NCI-H1694 treated with DMSO at 0.1 percent for 48 hours (cell line): ENCODE measurements around the gene ARFRP1.

Experiments
- DNase-seq: peaks from one replicate; lab custom pipeline; 2025; lab: John Stamatoyannopoulos, UW

ARFRP1 gene

DNA sequence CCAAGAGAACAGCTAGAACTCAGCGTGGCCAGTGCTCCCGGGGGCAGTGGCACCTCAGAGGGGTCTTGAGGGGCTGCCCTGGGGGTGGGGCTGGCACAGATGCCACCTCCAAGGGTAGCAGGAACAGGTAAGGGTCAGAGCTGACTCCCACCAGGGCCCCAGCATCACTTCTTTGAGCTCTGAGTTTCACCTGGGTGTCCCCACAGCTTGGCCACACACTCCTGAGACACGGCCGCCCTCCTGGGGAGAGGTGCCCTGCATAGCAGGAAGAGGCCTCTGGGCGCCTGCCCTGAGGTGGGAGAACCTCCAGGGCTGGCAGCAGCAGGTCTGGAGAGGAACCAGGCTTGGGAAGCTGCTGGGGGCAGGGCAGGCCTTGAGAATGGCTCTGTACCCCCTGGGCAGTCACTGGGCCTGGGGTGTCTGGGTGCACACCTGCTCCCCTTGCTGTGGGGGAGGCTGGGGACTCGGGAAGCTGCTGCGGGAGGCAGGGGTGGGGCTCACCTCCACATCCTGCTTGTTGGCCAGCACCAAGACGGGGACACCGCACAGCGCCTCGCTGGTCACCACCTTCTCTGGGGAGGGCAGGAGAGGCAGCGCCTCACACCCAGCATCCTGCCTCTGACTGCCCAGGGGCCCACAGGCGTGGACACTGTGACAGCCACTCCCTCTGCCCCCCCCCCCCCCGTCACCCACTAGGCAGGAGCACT is 6.3 kb downstream of the ARFRP1 start:
- no peak for DNase-seq

DNA sequence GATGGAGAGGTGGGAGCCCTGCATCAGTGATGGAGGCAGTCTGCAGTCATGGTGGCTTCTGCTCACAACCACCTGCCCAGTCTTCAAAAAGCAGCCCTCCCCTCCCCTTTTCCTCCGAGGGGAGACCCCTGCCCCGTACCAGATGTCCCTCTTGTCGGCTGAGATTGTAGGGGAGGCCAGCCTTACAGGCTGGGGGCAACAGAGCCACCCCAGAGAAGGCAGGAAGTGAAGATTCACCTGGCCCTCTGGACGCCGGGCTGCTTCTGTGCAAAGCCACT is 6.8 kb downstream of the ARFRP1 start:
- DNase-seq = no peak

DNA sequence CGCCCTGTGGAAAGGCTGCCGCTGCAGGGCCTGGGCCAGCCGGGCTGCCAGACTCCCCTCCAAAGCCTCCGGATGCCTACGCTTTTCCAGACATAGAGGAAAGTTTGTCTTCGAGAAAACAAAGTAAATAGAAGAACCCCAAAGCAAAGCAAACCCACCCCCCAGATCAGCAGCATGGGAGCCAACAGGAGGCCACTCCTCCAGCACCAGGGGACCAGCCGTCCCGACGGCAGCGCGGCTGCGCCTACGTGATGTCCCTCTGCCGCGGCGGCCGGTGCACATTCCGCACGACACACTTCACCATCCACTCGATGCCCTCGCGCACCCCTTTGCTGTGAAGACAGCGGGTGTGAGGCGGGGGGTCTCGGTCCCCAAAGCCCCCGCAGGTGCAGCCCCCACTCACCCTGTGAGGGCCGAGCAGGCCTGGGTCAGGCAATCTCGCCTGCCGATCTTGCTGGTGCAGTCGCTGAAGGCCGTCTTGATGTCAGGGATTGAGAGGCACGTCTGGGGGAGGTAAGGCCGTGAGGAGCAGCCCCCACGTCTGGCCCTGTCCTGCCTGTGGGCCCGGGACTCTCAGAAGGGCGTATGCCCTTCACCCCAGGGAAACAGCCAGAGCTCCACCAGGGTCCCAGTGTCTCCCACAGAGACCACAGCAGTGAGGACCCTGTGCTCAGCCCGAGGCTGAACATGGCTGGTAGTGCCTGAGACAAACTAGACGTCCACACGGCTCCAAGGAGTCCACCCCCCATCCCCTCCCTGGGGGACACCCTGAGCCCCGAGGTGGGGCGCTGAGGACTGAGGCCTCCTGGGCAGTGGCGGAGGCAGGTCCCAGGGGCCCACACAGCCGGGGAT is 7.4 kb downstream of the ARFRP1 start:
- DNase-seq = no peak

DNA sequence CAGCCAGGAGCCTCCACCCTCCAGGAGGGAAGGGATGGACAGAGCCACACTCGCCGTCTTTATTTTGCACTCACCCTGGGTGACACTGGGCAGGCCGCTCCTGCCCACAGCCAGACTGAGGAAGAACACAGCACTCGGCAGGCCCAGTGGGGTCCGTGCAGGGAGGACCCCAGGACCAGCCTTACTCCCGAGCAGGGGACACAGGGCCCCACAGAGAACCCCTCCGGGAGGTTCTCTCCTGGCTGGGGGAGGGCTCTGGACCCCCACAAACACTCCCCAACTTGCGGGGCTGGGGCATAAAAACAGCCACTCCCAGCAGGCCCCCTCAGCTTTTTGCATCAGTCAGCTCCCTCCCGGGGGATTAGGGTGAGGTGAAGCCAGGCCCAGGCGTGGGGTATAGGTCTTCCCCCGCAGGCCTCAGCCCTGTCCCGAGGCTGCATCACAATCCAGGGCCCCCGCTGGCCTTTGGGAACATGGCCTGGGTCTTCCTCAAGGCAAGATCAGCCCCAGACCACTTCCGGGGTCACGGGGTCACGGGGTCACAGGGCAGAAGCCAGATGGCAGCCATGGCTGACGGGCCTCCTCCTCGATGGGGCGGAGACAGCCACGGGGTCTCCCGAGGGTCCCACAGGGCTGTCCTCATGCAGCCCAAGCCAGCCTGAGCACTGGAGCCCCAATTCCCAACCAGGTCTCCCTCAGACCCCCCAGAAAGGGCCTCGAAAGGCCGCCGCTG is 8.1 kb downstream of the ARFRP1 start:
- DNase-seq = no peak

DNA sequence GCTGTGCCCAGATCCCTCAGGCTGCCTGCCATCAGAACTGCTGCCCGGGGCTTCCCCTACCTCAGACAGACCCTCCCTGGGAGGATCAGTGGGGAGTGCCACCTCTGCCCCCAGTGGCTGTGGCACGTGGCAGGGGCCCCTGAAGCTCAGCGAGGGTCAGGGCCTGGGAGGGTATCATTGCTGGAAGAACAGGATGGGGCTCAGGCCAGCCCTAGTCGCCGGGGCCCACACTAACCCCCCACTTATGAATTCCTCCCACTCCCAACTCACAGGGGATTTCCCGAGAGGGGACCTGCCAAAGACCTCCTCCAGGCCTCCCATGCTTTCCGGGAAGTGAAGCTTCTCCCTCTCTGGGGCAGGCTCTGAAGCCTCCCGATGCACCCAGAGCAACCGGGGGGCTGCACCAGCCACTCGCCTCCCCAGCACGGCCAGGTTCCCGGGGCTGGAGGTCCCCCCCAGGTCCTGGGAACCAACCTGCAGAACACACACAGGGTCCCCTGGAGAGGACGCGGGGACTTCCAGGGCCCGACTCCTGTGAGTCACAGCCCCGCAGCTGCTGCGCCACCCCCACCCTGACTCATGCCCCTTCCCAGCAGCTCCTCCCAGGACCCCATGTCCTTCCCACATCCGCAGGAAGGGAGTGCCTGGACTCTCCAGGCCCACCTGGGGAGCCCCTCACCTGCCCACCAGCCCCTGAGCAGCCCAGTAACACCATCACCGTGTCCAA is 8.9 kb downstream of the ARFRP1 start:
- no peak for DNase-seq

DNA sequence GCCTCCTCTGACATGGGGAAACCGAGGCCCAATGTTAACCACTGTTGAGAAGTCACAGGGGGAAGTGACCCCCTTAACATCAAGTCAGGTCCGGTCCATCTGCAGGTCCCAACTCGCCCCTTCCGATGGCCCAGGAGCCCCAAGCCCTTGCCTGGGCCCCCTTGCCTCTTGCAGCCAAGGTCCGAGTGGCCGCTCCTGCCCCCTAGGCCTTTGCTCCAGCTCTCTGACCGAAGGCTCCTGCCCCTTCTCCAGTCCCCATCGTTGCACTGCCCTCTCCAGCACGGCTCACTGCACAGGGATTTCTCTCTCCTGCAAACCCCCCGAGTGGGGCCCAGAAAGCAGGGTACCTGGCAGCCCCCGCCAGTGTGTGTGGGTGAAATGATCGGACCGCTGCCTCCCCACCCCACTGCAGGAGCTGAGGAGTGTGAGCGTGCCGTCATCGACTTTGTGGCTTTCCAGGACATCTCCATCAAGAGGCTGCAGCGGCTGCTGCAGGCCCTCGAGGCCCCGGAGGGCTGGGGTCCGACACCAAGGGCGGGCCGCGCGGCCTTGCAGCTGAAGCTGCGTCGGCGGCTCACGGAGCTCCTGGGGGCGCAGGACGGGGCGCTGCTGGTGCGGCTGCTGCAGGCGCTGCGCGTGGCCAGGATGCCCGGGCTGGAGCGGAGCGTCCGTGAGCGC is 9.8 kb downstream of the ARFRP1 start:
- no peak for DNase-seq

DNA sequence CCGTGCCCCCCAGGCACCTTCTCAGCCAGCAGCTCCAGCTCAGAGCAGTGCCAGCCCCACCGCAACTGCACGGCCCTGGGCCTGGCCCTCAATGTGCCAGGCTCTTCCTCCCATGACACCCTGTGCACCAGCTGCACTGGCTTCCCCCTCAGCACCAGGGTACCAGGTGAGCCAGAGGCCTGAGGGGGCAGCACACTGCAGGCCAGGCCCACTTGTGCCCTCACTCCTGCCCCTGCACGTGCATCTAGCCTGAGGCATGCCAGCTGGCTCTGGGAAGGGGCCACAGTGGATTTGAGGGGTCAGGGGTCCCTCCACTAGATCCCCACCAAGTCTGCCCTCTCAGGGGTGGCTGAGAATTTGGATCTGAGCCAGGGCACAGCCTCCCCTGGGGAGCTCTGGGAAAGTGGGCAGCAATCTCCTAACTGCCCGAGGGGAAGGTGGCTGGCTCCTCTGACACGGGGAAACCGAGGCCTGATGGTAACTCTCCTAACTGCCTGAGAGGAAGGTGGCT is 10.4 kb downstream of the ARFRP1 start:
- no peak for DNase-seq

DNA sequence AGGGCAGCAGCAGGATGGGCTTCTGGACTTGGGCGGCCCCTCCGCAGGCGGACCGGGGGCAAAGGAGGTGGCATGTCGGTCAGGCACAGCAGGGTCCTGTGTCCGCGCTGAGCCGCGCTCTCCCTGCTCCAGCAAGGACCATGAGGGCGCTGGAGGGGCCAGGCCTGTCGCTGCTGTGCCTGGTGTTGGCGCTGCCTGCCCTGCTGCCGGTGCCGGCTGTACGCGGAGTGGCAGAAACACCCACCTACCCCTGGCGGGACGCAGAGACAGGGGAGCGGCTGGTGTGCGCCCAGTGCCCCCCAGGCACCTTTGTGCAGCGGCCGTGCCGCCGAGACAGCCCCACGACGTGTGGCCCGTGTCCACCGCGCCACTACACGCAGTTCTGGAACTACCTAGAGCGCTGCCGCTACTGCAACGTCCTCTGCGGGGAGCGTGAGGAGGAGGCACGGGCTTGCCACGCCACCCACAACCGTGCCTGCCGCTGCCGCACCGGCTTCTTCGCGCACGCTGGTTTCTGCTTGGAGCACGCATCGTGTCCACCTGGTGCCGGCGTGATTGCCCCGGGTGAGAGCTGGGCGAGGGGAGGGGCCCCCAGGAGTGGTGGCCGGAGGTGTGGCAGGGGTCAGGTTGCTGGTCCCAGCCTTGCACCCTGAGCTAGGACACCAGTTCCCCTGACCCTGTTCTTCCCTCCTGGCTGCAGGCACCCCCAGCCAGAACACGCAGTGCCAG is 11.0 kb downstream of the ARFRP1 start, which contains the start of gene TNFRSF6B:
Gene TNFRSF6B (plus strand): TSS at position 25 of the 729 bp plus-strand sequence. CDS start 116 bp downstream, at position 141.
- no peak for DNase-seq

DNA sequence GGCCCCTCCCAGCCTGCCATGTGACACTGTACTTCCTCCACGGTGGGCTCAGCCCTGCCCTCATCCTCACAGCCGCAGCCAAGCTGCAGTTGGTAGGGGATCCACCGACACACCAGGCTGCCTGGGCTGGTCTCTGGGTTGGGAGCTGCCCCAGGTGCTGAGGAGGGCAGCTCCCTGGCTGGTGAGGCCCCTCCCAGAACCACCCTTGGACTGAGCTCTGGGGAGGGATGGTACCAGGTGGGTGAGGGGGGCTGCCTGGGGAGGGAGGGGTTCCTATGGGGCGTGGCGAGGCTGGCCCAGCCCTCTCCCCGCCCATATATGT is 11.5 kb downstream of the ARFRP1 start:
- no peak for DNase-seq

DNA sequence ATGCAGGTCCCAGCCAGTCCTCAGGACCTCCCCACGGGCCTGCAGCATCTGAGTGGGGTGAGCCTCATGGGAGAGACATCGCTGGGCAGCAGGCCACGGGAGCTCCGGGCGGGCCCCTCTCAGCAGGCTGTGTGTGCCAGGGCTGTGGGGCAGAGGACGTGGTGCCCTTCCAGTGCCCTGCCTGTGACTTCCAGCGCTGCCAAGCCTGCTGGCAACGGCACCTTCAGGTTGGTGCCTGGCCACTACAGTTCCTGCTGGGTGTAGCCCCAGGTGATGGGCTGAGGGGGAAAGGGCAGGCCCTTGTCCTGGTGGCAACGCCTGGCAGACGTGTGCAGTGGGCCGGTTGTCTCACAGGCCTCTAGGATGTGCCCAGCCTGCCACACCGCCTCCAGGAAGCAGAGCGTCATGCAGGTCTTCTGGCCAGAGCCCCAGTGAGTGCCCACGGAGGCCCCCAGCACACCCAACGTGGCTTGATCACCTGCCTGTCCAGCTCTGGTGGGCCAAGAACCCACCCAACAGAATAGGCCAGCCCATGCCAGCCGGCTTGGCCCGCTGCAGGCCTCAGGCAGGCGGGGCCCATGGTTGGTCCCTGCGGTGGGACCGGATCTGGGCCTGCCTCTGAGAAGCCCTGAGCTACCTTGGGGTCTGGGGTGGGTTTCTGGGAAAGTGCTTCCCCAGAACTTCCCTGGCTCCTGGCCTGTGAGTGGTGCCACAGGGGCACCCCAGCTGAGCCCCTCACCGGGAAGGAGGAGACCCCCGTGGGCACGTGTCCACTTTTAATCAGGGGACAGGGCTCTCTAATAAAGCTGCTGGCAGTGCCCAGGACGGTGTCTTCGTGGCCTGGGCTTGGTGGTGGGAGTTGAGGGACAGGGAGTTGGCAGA is 12.1 kb downstream of the ARFRP1 start:
- no peak for DNase-seq

DNA sequence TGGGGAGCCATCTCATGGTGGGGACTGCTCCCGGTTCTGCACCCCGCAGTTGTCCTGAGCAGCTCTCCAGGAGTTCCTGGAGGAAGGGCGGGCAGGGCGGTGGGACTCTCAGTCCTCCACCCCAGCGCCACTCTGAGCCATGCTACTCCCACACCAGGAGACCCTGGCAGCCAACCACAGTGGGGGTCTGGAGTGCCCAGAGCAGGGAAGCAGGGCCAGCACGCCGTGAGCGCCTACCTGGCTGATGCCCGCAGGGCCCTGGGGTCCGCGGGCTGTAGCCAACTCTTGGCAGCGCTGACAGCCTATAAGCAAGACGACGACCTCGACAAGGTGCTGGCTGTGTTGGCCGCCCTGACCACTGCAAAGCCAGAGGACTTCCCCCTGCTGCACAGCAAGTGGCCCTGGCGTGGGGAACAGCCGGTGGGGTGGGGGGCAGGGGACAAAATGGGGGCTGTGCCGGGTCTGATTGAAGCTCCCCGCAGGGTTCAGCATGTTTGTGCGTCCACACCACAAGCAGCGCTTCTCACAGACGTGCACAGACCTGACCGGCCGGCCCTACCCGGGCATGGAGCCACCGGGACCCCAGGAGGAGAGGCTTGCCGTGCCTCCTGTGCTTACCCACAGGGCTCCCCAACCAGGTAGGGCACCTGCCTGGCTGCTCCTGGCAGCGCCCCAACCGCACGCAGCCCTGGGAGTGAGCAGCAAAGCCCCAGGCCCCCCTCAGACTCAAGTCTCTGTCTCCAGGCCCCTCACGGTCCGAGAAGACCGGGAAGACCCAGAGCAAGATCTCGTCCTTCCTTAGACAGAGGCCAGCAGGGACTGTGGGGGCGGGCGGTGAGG is 13.0 kb downstream of the ARFRP1 start:
- no peak for DNase-seq

DNA sequence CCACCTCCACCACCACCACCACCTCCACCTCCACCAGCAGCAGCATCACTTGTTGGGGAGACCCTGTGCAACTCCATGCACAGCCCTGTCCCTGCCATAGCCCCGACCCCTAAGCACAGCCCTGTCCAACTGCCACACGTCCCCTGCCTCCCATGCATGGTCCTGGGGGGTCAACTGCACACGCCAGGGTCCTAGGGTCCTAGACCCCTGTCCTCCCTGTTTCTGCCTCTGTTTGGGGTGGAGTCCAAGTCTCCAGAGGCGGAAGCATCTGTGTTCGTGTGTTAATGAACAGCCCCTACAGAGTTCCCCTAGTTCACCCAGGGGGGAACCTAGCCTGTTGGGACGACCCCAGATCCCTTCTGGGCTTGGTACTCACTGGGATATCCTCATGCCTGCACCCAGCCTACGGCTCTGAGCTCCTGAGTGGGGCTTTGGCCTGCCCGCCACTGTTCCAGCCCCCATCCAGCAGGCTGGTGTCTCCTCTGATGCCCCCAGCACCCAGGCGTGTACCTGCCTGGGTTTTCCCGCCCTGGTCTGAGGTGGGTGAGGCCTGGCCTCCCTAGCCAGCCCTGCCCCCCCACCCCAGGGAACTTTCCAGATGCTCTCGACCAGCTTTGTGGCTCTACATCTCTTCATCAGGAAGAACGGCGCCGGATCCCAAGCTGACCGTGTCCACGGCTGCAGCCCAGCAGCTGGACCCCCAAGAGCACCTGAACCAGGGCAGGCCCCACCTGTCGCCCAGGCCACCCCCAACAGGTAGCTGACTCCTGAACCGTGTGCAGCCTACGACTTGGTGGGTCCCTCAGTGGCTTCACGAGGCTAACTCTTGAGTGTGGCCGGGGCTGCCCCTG is 13.8 kb downstream of the ARFRP1 start:
- DNase-seq = no peak

DNA sequence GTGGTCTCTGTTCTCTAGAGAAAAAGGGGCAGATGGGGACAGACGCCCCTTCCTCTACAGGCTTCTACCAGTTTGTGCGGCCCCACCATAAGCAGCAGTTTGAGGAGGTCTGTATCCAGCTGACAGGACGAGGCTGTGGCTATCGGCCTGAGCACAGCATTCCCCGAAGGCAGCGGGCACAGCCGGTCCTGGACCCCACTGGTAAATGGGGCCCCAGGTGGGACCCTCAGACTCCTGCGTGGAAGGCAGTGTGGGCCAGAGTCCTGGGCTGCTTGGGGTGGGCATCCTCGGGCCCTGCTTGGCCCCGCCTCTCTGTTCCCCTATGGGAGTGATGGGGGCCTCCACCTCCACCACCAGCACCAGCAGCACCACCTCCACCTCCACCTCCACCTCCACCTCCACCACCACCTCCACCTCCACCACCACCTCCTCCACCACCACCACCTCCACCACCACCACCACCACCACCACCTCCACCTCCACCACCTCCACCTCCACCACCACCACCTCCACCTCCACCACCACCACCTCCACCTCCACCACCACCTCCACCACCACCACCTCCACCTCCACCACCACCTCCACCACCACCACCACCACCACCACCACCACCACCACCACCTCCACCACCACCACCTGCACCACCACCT is 14.6 kb downstream of the ARFRP1 start:
- no peak for DNase-seq

DNA sequence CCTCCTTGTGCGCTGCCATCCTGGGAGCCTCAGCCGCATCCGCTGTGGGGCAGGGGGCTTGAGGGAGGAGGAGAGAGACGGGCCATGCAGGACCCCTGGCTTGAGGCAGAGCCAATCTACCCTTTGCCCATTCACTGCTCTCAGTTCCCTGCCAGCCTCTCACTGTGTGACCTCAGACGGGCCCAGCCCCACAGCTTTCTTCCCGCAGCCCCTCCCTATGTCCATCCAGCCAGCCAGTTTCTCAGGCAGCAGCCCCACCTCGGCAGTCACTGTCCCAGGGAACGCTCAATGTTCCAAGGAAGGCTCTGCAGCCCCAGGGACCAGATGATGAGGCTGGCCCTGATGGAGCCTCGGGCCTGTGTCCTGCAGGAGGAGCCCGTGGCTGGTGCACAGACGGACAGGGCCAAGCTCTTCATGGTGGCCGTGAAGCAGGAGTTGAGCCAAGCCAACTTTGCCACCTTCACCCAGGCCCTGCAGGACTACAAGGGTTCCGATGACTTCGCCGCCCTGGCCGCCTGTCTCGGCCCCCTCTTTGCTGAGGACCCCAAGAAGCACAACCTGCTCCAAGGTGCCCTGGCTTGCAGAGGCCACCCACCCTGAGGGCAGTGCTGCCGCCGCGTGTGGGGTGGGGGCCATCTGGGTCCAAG is 15.2 kb downstream of the ARFRP1 start:
- no peak for DNase-seq

DNA sequence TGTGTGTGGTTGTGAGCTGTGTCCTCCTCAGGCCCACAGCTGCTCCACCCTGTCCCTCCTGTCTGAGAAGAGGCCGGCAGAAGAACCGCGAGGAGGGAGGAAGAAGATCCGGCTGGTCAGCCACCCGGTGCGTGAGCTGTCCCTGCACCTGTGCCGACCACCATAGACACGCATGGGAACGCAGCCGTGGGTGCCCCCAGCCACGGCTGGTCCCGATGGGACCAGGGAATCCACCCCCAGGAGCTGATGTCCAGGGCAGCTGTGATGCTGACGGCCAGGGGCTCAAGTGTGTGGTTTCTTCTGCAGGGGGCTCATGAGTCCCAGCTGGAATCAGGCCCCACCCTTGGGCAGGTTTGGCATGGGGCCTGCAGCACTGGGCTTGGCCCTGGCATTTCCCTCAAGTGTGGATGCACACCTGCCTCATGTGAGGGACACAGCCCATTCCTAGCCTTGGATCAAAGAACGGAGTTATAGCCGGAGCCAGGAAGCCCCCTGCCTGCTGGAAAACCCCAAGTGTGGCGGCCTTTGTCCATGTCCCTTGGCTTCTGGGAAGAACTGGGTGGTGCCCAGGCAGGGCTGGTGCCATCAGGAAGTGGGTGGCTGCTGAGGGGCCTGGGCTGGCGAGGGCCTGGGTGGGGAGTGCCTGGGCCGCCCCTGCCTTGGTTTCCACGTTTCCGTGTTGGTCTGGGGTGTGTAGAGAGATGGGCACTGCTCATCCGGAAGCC is 15.9 kb downstream of the ARFRP1 start:
- DNase-seq = no peak
